Karpas-422 (cell line): ENCODE measurements around the gene RFX8. TPM values are rescaled to one million over a fixed set of nuclear protein-coding genes. Genes with fewer than 3 reads are reported as not detected.

Source experiments
- DNase-seq: peaks from one replicate; pipeline ENCODE4 v3.0.0-alpha.2; 2015
- H2AFZ ChIP-seq: fragments of 200-600 bp; sonication (generic); 2 replicates; pipeline ENCODE4 v1.6.1; 2014; ENCODE audit warnings: antibody characterized with exemption, low read length, mixed read lengths
- H3K27ac ChIP-seq: fragments of 200-600 bp; sonication (generic); 2 replicates; pipeline ENCODE4 v1.5.1; 2014; ENCODE audit warnings: mild to moderate bottlenecking, low read length, moderate library complexity
- H3K27me3 ChIP-seq: fragments of 200-600 bp; sonication (generic); 2 replicates; pipeline ENCODE4 v1.6.1; 2014; ENCODE audit warnings: low read length, mixed read lengths
- H3K36me3 ChIP-seq: fragments of 200-600 bp; sonication (generic); 2 replicates; pipeline ENCODE4 v1.6.1; 2014; ENCODE audit warnings: low read length, mixed read lengths; ENCODE audit not compliant: insufficient read depth
- H3K4me1 ChIP-seq: fragments of 200-600 bp; sonication (generic); 2 replicates; pipeline ENCODE4 v1.6.1; 2014; ENCODE audit warnings: mild to moderate bottlenecking, low read length, mixed read lengths
- H3K4me2 ChIP-seq: fragments of 200-600 bp; sonication (generic); 2 replicates; pipeline ENCODE4 v1.6.1; 2014; ENCODE audit warnings: low read length, low read depth, mild to moderate bottlenecking; ENCODE audit not compliant: poor library complexity, severe bottlenecking
- H3K4me3 ChIP-seq: fragments of 200-600 bp; sonication (generic); 2 replicates; pipeline ENCODE4 v1.5.1; 2014; ENCODE audit warnings: mild to moderate bottlenecking, antibody characterized with exemption, low read length, mixed read lengths
- H3K79me2 ChIP-seq: fragments of 200-600 bp; sonication (generic); 2 replicates; pipeline ENCODE4 v1.6.1; 2014; ENCODE audit warnings: mild to moderate bottlenecking, low read length, mixed read lengths
- H3K9ac ChIP-seq: fragments of 200-600 bp; sonication (generic); 2 replicates; pipeline ENCODE4 v1.6.0; 2014; ENCODE audit warnings: low read length
- H3K9me2 ChIP-seq: fragments of 200-600 bp; sonication (generic), shearing (Covaris generic); replicated peaks from 2 replicates; pipeline ENCODE4 v1.6.0; 2014; ENCODE audit warnings: mild to moderate bottlenecking, low read length, moderate library complexity; ENCODE audit not compliant: insufficient read depth
- H3K9me3 ChIP-seq: fragments of 300-700, 200-600 bp; sonication (generic); 2 replicates; pipeline ENCODE4 v1.6.1; 2014; ENCODE audit warnings: low read length, mixed read lengths
- H4K20me1 ChIP-seq: fragments of 200-600 bp; sonication (generic); 2 replicates; pipeline ENCODE4 v1.6.1; 2014; ENCODE audit warnings: mild to moderate bottlenecking, antibody characterized with exemption, low read length, low read depth; ENCODE audit not compliant: insufficient read depth
- total RNA-seq: library from RNA; depleted of rRNA; stranded (reverse); fragments of >200 nt; shearing (Covaris generic); gene quantifications from 2 replicates; pipeline ENCODE4 v1.2.3, GENCODE V29; 2014; ENCODE audit warnings: low replicate concordance

The RFX8 gene
- total RNA-seq, 1 experiment from 2014 or later = not detected

- no peak overlapping the region for H3K4me2 ChIP-seq
- H3K9me3 ChIP-seq = no peaks in the 10 kb centered on the region
- no peak for DNase-seq
- no peak overlapping the region for H3K4me3 ChIP-seq
- H3K27ac ChIP-seq = no peak overlapping the region
- H2AFZ ChIP-seq = no peak overlapping the region
- no peak overlapping the region for H3K9ac ChIP-seq
- no peaks in the 10 kb centered on the region for H3K79me2 ChIP-seq
- no peaks in the 10 kb centered on the region for H3K9me2 ChIP-seq
- H3K27me3 ChIP-seq = no peaks in the 10 kb centered on the region
- no peaks in the 10 kb centered on the region for H3K4me1 ChIP-seq
- H3K36me3 ChIP-seq = no peaks in the 10 kb centered on the region
- H4K20me1 ChIP-seq = no peaks in the 10 kb centered on the region
These were observed 42.3 kb downstream of the RFX8 start for GRCh38 chr2:101432411-101433181.

- Histone ChIP-seq H2AFZ (no peak overlapping the region), H3K9me2 (no peaks in the 10 kb centered on the region), H3K27me3 (no peaks in the 10 kb centered on the region), H3K4me3 (no peak overlapping the region), H3K79me2 (no peaks in the 10 kb centered on the region), H3K4me1 (no peaks in the 10 kb centered on the region), H3K27ac (no peak overlapping the region), H3K36me3 (no peaks in the 10 kb centered on the region), H4K20me1 (no peaks in the 10 kb centered on the region), H3K9me3 (no peaks in the 10 kb centered on the region), H3K4me2 (no peak overlapping the region), H3K9ac (no peak overlapping the region)
- no peak for DNase-seq
These were observed 43.4 kb downstream of the RFX8 start for GRCh38 chr2:101431486-101431885.

GRCh38 chr2:101430156-101430555 is 44.8 kb downstream of the RFX8 start:
- H3K36me3 ChIP-seq = no peaks in the 10 kb centered on the region

GRCh38 chr2:101429453-101429852 is 45.5 kb downstream of the RFX8 start:
- Histone ChIP-seq H3K4me1 (no peaks in the 10 kb centered on the region), H3K4me2 (no peak overlapping the region), H3K27me3 (no peaks in the 10 kb centered on the region), H3K4me3 (no peak overlapping the region), H2AFZ (no peak overlapping the region), H3K27ac (no peak overlapping the region), H3K79me2 (no peaks in the 10 kb centered on the region), H4K20me1 (no peaks in the 10 kb centered on the region), H3K9me2 (no peaks in the 10 kb centered on the region), H3K9ac (no peak overlapping the region), H3K36me3 (no peaks in the 10 kb centered on the region), H3K9me3 (no peaks in the 10 kb centered on the region)
- no peak for DNase-seq

More at GRCh38 chr2:101430156-101430555, 44.8 kb downstream of the RFX8 start:
- Histone ChIP-seq H3K4me1 (no peaks in the 10 kb centered on the region), H4K20me1 (no peaks in the 10 kb centered on the region), H3K9me2 (no peaks in the 10 kb centered on the region), H3K27ac (no peak overlapping the region), H3K79me2 (no peaks in the 10 kb centered on the region), H3K27me3 (no peaks in the 10 kb centered on the region), H3K4me3 (no peak overlapping the region), H3K4me2 (no peak overlapping the region), H2AFZ (no peak overlapping the region), H3K9ac (no peak overlapping the region), H3K9me3 (no peaks in the 10 kb centered on the region)
- no peak for DNase-seq

GRCh38 chr2:101428422-101429176 is 46.3 kb downstream of the RFX8 start:
- Histone ChIP-seq H3K9ac (no peak overlapping the region), H3K9me3 (no peaks in the 10 kb centered on the region), H3K36me3 (no peaks in the 10 kb centered on the region), H3K4me2 (no peak overlapping the region), H3K27me3 (no peaks in the 10 kb centered on the region), H3K27ac (no peak overlapping the region), H3K4me1 (no peaks in the 10 kb centered on the region), H3K79me2 (no peaks in the 10 kb centered on the region), H3K4me3 (no peak overlapping the region), H2AFZ (no peak overlapping the region), H4K20me1 (no peaks in the 10 kb centered on the region), H3K9me2 (no peaks in the 10 kb centered on the region)
- no peak for DNase-seq

GRCh38 chr2:101427743-101428142 is 47.2 kb downstream of the RFX8 start:
- no peak overlapping the region for H3K27ac ChIP-seq
- no peaks in the 10 kb centered on the region for H4K20me1 ChIP-seq
- no peaks in the 10 kb centered on the region for H3K9me2 ChIP-seq
- H3K9me3 ChIP-seq = no peaks in the 10 kb centered on the region
- no peaks in the 10 kb centered on the region for H3K4me1 ChIP-seq
- H3K9ac ChIP-seq = no peak overlapping the region
- no peak for DNase-seq
- no peaks in the 10 kb centered on the region for H3K27me3 ChIP-seq
- no peak overlapping the region for H2AFZ ChIP-seq
- no peak overlapping the region for H3K4me2 ChIP-seq
- no peaks in the 10 kb centered on the region for H3K36me3 ChIP-seq
- no peaks in the 10 kb centered on the region for H3K79me2 ChIP-seq
- no peak overlapping the region for H3K4me3 ChIP-seq

- no peaks in the 10 kb centered on the region for H4K20me1 ChIP-seq
- no peaks in the 10 kb centered on the region for H3K79me2 ChIP-seq
- no peak overlapping the region for H3K27ac ChIP-seq
- H3K4me2 ChIP-seq = no peak overlapping the region
- no peak for DNase-seq
- no peak overlapping the region for H3K9ac ChIP-seq
- H3K4me1 ChIP-seq = no peaks in the 10 kb centered on the region
- H3K27me3 ChIP-seq = no peaks in the 10 kb centered on the region
- no peaks in the 10 kb centered on the region for H3K36me3 ChIP-seq
- H3K9me3 ChIP-seq = no peaks in the 10 kb centered on the region
- H3K9me2 ChIP-seq = no peaks in the 10 kb centered on the region
- H3K4me3 ChIP-seq = no peak overlapping the region
- no peak overlapping the region for H2AFZ ChIP-seq
These were observed 47.7 kb downstream of the RFX8 start for GRCh38 chr2:101427240-101427639.

- Histone ChIP-seq H3K9me3 (no peaks in the 10 kb centered on the region), H3K4me3 (no peak overlapping the region), H3K9ac (no peak overlapping the region), H3K27ac (no peak overlapping the region), H3K79me2 (no peaks in the 10 kb centered on the region), H2AFZ (no peak overlapping the region), H3K4me1 (no peaks in the 10 kb centered on the region), H3K36me3 (no peaks in the 10 kb centered on the region), H3K9me2 (no peaks in the 10 kb centered on the region), H3K4me2 (no peak overlapping the region), H4K20me1 (no peaks in the 10 kb centered on the region), H3K27me3 (no peaks in the 10 kb centered on the region)
- DNase-seq = no peak
These were observed 48.1 kb downstream of the RFX8 start for GRCh38 chr2:101426822-101427221.
